ENCODE measurements around the gene BCL3.

- TF ChIP-seq CTCF (IDR thresholded peaks at IDR 0.05) (no peak), POLR2A (IDR thresholded peaks at IDR 0.05) (no peak), POLR2AphosphoS5 (IDR thresholded peaks at IDR 0.05) (no peak)
These were observed 24.5 kb downstream of the BCL3 start for GRCh38 chr19:44772959-44773358.

All from transverse colon (tissue), 4 donors.